LoVo (cell line): Measurements from ENCODE around the gene VSIR.
A peak's percentile ranks its signal among the peaks of the same experiment; 100 is the strongest.

Source experiments
- DNase-seq: peaks from one replicate; pipeline ENCODE4 v3.0.0-alpha.2; 2016; ENCODE audit warnings: low spot score

VSIR gene

DNA sequence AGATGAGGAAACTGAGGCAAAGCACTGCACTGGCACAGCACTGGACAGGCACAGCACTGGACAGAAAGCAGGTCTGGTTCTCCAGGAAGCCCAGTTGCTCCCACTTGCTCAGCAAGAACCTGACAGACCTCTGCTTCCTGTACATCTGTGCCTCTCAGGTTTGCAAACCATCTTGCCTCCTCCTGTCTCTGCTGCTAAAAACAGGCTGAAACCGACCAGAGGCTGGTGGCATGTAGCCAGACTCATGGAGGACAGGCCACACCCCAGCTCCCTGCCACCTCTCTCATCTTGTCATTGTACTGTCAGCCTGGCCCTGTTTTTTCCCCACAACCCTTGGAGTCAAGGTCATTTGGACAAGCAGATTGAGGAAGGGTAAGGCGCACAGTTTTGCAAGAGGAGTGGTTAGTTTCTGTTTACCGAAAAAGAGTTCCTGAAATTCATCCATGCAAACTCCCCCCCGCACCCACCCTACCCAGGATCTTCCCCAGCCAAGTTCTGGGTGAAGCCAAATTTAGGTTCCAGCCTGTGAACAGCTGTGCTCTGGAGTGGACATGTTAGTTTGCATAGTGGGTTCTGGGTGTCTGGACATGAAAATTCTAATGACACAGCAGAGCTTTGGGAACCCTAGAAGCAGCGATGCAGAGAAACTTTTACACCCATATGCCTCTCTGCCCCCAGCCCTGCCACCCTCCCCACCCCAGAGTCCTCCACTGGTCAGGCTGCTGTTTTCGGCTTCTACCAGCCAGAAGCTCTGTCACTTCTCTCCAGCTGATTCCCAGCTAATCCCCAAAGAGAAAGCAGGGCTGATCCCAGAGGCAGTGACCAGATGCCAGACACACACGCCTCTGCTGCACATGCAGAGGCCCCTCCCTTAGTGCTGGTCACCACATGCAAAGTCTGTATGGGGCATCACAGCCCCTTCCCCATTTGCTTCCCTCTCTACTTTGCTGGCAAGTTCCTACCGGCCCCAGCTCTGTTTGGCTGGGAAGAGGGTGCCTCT, 45.3 kb downstream of the VSIR start:
- DNase-seq = peak; percentile 2

DNA sequence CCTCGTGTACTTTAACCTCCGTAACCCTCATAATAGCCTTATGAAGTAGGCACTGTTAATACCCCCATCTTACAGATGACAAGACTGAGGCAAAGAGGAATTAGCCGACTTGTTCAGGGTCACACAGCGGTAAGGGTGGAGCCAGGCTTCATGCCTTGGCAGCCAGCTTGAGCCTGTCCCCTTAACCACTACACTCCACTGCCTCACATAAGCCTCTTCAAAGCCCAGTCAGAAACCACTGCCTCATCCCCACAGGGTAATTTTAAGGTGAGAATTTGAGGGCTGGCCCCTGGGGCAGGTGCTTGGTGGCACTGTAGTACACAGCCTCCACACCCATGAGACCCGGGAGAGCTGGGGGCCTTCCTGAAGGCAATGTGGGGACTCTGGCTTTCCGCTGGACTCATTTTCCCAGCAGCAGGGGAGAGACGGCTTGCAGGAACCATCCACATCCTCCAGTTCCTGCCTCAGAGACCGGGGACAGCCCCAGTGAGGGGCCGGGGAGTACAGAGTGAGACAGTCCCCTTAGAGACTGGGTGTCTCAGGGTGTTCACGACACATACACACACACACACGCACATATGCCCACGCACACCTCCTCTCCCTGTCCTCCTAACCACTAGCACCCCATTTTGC, 46.1 kb downstream of the VSIR start:
- no peak for DNase-seq

GRCh38 chr10:71726580-71727104, 46.7 kb downstream of the VSIR start:
- no peak for DNase-seq

- DNase-seq = no peak
These were observed 47.2 kb downstream of the VSIR start for GRCh38 chr10:71725998-71726579.

GRCh38 chr10:71725249-71725648, 48.1 kb downstream of the VSIR start:
- DNase-seq = no peak

- DNase-seq = no peak
These were observed 48.8 kb downstream of the VSIR start for GRCh38 chr10:71724539-71724938.

DNA sequence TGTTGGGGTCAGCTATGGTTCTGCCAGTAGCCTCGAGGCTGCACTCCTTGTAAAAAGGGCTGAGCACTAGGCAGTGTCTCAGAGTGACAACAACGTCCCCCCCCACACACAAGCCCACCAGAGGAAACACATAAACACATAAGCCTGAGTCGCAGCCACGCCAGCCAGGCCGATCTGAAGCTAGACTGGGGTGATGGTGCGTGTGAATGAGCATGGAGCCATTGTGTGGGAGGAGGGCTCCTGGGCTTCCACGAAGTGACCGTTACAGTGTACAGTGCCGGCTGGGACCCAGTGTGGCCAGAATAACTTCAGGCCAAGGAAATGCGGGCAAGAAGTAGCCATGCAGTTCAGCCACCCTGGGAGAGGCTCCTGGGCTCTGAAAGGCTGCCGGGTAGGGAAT, 50.0 kb downstream of the VSIR start:
- no peak for DNase-seq

- no peak for DNase-seq
These were observed 50.5 kb downstream of the VSIR start for GRCh38 chr10:71722849-71723248.

- DNase-seq = no peak
These were observed 52.0 kb downstream of the VSIR start for GRCh38 chr10:71721313-71721712.

DNA sequence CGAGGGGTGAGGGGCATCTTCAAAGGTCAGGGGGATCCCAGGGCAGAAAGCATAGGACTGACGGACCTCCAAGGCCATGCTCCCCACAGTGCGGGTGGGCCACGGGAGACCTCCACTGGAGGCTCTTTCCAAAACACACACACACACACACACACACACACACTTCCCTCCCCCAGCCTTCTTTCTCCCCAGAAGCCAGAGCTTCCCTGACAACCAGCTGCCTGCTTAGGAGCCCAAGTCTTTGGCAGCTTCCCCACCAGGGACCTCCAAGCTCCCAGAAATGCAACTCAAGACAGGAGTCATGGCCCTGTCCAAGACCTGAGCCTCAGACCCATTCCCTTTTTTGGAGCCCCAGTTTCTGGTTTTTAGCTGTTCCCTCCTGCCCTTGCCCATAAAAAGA, 53.0 kb downstream of the VSIR start:
- no peak for DNase-seq

GRCh38 chr10:71719464-71720201, 53.7 kb downstream of the VSIR start, which contains the start of gene C10orf105:
C10orf105 (minus strand) TSS chr10:71719778; CDS start chr10:71716337, 3,441 bp downstream.
- no peak for DNase-seq

GRCh38 chr10:71719042-71719441, 54.3 kb downstream of the VSIR start:
- DNase-seq = no peak

GRCh38 chr10:71718165-71718698, 55.1 kb downstream of the VSIR start:
- no peak for DNase-seq

DNA sequence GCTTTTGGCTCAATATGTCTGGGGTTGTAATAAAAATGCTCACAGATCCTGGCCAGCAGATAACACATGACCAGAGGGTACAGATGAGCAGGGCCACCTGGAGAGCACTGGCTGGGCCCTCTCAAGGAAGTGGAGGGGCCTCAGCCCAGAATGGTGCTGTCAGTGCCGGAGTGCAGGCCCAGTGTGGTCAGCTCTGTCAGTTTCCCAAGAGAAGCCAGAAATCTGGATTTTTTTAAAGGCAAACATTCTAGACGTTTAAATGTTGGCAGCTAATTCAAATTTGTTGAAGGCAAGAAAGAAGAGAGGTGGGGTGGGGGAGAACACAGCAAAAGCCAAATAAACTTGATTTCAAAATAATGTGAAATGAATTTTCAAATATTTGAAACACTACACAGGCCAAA, 55.8 kb downstream of the VSIR start:
- DNase-seq = no peak

DNA sequence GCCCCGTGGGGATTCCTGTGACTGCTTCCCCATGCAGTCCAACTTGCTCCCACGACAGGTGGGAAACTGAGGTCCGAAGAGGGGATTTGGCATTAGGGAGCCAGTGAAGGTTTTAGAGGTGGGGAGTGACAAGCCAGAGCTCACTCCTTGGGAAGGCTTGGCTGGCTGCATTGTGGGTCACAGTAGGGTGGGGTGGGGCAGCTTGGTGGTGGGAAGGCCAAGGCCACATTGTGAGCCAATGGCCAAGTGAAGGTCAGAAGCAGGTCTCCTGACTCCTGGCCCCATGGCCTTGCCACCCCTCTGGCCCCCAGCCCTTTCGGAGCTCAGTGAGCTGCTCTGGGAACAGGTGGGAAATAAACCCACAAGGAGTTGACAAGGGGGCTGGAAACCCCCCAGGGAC, 56.3 kb downstream of the VSIR start:
- DNase-seq = no peak

GRCh38 chr10:71716426-71716825, 56.9 kb downstream of the VSIR start:
- no peak for DNase-seq

GRCh38 chr10:71715860-71716259, 57.5 kb downstream of the VSIR start:
- no peak for DNase-seq

GRCh38 chr10:71715026-71715425, 58.3 kb downstream of the VSIR start:
- DNase-seq = no peak

DNA sequence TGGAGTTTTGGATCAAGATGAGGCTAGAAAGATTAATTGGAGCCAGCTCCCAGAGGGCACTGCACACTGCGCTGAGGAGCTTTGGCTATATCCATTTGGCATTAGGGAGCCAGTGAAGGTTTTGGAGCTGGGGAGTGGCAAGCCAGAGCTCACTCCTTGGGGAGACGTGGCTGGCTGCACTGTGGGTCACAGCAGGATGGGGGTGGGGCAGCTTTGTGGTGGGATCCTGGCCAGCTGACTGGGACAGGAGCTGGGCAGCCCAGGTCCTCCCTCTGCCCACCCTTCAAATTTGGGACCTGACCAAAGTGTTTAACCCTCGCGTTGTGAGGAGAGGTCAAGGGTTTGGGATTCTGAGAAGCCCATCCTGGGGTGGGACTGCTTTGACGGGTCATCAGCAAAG, 58.7 kb downstream of the VSIR start:
- DNase-seq = no peak

DNA sequence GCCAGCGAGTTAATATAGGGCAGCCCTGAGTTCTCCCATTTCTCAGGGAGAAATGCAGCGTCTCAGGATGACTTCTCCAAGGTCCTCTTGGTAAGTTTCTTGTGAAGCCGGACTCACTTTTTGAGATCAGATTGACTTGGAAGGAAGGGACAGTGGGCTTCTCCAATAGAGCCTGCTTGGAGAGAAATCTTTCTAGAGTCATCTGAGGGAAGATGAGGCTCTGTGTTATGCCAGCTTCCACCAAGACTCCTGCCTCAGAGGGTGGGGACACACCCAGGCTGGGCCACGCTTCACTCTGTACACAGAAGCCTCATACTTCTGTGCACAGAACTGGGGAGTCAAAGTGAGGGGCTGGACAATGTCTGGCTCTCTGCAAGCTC, 59.3 kb downstream of the VSIR start:
- DNase-seq = no peak

DNA sequence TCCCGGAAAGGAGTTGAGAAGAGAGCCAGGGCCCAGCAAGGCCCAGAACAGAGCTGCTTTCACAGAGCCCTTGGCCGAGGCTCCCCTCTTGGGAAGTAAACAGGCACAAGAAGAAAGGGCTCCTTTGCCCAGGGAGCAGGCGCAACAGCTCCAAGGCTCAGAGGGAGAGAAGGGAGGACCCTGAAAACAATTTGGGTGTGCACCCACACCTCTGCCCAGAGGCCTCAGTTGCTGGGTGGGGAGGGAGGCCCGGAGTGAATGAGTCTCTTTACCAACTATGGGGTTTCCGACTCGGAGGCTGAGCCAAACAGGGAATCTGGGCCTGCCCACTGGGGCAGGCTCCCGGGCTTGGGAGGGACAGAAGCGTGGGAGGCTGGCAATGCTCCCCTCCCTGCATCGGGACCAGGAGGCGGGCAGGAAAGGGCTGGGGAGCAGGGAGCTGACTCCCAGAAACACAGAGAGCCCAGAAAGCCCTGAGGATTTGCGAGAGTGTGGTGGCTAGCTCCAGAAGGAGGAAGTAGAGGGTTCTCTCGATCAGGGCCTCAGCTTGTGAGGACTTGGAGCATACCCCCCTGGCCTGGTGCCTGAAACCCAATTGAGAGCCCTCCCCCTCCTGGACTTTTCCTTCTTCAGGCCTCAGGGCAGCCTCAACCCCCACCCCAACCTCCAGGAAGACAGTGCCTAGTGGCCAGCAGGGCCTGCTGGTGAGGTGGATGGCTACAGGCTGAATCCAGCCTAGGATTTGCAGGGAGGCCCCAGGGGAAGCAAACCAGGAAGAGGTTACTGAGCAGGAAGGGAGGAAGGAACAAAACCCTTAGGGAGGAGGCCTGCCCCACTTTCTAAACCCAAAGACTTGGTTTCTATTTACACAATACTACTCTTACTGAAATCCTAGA, 59.9 kb downstream of the VSIR start:
- no peak for DNase-seq
